Erythroblast (primary cell): ENCODE measurements around the gene GATA5.

Experiments
- GATA1 ChIP-seq: IDR thresholded peaks from 2 replicates; pipeline ENCODE4 v1.6.1; 2011; ENCODE audit warnings: low read depth, mild to moderate bottlenecking, control low read depth, low read length, moderate library complexity
- POLR2A ChIP-seq: IDR thresholded peaks from 2 replicates; pipeline ENCODE4 v1.6.1; 2011; ENCODE audit warnings: mild to moderate bottlenecking, low read length

- TF ChIP-seq POLR2A (no peak), GATA1 (no peak)
Observed at GRCh38 chr20:62499758-62500236, 24.0 kb upstream of the GATA5 start.
